ENCODE data around the gene VWC2. TPM values are rescaled to one million over a fixed set of nuclear protein-coding genes. Genes with fewer than 3 reads are reported as not detected.

The VWC2 gene
- total and polyA plus RNA-seq, 2 of the 13 experiments (the other 11 are each of a cell fraction or from before 2014, with no cell fraction given), result not detected

GRCh38 chr7:49731836-49732235 lies 41.6 kb upstream of the VWC2 start:
- no peaks in the 10 kb centered on the region for H3K4me1 ChIP-seq (ENCODE audit: insufficient read depth, low read length)
- DNase-seq (ENCODE audit: low spot score) (no peak), ATAC-seq (no peak), FAIRE-seq (no peak)
- TF ChIP-seq YEATS2 (CRISPR knock-in tag; IDR thresholded peaks at IDR 0.05; ENCODE audit: borderline replicate concordance) (no peak), ZNF234 (CRISPR knock-in tag; conservative IDR thresholded peaks at IDR 0.05) (no peak), ZNF749 (CRISPR knock-in tag; IDR thresholded peaks at IDR 0.05; ENCODE audit: borderline replicate concordance) (no peak), NBN (conservative IDR thresholded peaks at IDR 0.05) (no peak), TBX3 (IDR thresholded peaks at IDR 0.05; ENCODE audit: borderline replicate concordance) (no peak), GATAD2A (CRISPR knock-in tag; IDR thresholded peaks at IDR 0.05) (no peak), NFYC (CRISPR knock-in tag; IDR thresholded peaks at IDR 0.05) (no peak), ZNF354B (CRISPR knock-in tag; IDR thresholded peaks at IDR 0.05) (no peak), CBX5 (CRISPR knock-in tag; IDR thresholded peaks at IDR 0.05; ENCODE audit: borderline replicate concordance) (no peak), PCBP2 (optimal IDR thresholded peaks at IDR 0.05; ENCODE audit: low read depth, low read length, poor library complexity, severe bottlenecking) (no peak), BRD4 (CRISPR knock-in tag; IDR thresholded peaks at IDR 0.05) (no peak), SNAPC4 (CRISPR knock-in tag; IDR thresholded peaks at IDR 0.05) (no peak), DNMT3B (CRISPR knock-in tag; conservative IDR thresholded peaks at IDR 0.05) (no peak), HNRNPH1 (optimal IDR thresholded peaks at IDR 0.05; ENCODE audit: low read depth, low read length) (no peak), NR2F1 (CRISPR knock-in tag; IDR thresholded peaks at IDR 0.05) (no peak)
- in situ Hi-C loops (cut with HindIII; ENCODE audit: extremely low pct_ligation_motif_present, low pct_unique_long_range_greater_than_20kb) (no loop called here), intact Hi-C loops (cut with micrococcal nuclease; ENCODE audit: unreplicated experiment) (no loop called here)
- no peak overlapping the region for H3K4me2 ChIP-seq (ENCODE audit: low read depth, low read length)
- 50% methylated on average over 2 of the region's 2 CpGs for WGBS (ENCODE audit: low lambda C conversion rate)
- no TSS peak for BruUV-seq (replicated peaks)
- H2AFZ ChIP-seq (ENCODE audit: low read length), result no peak overlapping the region
- no peak overlapping the region for H3K4me3 ChIP-seq (replicated peaks in 1 of 3; ENCODE audit: insufficient read depth in 1 of 3, low read depth in 2 of 3, low read length in 3 of 3)
- ChIA-PET POLR2A (no interaction called here), CTCF (ENCODE audit: low intra/inter-chr PET ratio, low total read pairs) (no interaction called here)
- no peaks in the 10 kb centered on the region for H3K36me3 ChIP-seq (replicated peaks in 1 of 2; ENCODE audit: control insufficient read depth in 1 of 2, insufficient read depth in 2 of 2, low read length in 2 of 2)
- no peaks in the 10 kb centered on the region for H4K20me1 ChIP-seq (ENCODE audit: insufficient read depth, low read length)
- no peaks in the 10 kb centered on the region for H3K27me3 ChIP-seq (ENCODE audit: control insufficient read depth in 1 of 2, insufficient read depth in 2 of 2, low read length in 2 of 2)
- H3K79me2 ChIP-seq (ENCODE audit: insufficient read depth, low read length), result no peaks in the 10 kb centered on the region
- no peak overlapping the region for H3K27ac ChIP-seq (ENCODE audit: extremely low read length, insufficient read depth, low read length)
- no peak overlapping the region for H3K9ac ChIP-seq (ENCODE audit: insufficient read depth, low read depth, low read length)
- no peaks in the 10 kb centered on the region for H3K9me3 ChIP-seq (ENCODE audit: low read length)

Measured in HepG2 (cell line).